GM10248 (cell line): ENCODE data around the gene MT1F.

Experiments
- CTCF ChIA-PET: fragments of 300-600 bp; sonication (Branson Sonifier 250); formaldehyde crosslinking; extraction: SDS; loops from one replicate; lab custom pipeline; 2021; ENCODE audit warnings: antibody characterized with exemption; lab: Yijun Ruan, JAX
- POLR2A ChIA-PET: fragments of 350-650 bp; sonication (Branson Sonifier 250); formaldehyde crosslinking; extraction: SDS; loops from one replicate; lab custom pipeline; 2020; ENCODE audit warnings: antibody characterized with exemption; lab: Yijun Ruan, JAX
- DNase-seq: peaks from one replicate; pipeline ENCODE4 v3.0.0; 2012; ENCODE audit errors: extremely low spot score
- CTCF ChIP-seq: IDR thresholded peaks from 2 replicates; pipeline ENCODE4 v1.5.1; 2012; ENCODE audit warnings: mild to moderate bottlenecking, low read depth; ENCODE audit errors: extremely low read depth, missing control alignments, control extremely low read depth

Gene MT1F

GRCh38 chr16:56700631-56701030 is 42.9 kb downstream of the MT1F start:
- no peak for TF ChIP-seq CTCF
- POLR2A ChIA-PET, result interaction anchor here (0.6 kb wide), 1 partner anchor 17 kb away, joined by 8 read pairs; no protein-coding TSS in a partner anchor

GRCh38 chr16:56701534-56701933 is 43.8 kb downstream of the MT1F start:
- CTCF ChIA-PET, result interaction anchor here (0.8 to 4.6 kb wide), 50 partner anchors 9 to 757 kb away, joined by 3 to 73 read pairs (median 5); partner anchors contain the start of genes MT1E, MT1G, MT1X and MT2A
- TF ChIP-seq CTCF, result no peak
- DNase-seq, result no peak
- POLR2A ChIA-PET, result no interaction called here

More at GRCh38 chr16:56700631-56701030, 42.9 kb downstream of the MT1F start:
- DNase-seq, result no peak
- CTCF ChIA-PET, result interaction anchor here (0.9 to 4.6 kb wide), 12 partner anchors 11 to 197 kb away, joined by 3 to 73 read pairs (median 17); partner anchors contain the start of gene MT1X

- POLR2A ChIA-PET, result no interaction called here
- CTCF ChIA-PET, result interaction anchor here (0.9 to 4.6 kb wide), 32 partner anchors 13 to 758 kb away, joined by 3 to 73 read pairs (median 8); partner anchors contain the start of genes MT1G, MT1X and MT2A
- no peak for TF ChIP-seq CTCF
- no peak for DNase-seq
Observed at GRCh38 chr16:56702836-56703235, 45.1 kb downstream of the MT1F start.
